Tibial nerve (tissue), 4 donors: ENCODE results near the gene CLIC1.

Experiments
- CTCF ChIP-seq, 5 experiments: fragments of 200-600 bp in 3 of 5; fragments of 450-650 bp in 2 of 5; sonication (generic) in 3 of 5; IDR thresholded peaks; one replicate each; pipeline ENCODE4 v1.5.1; 2016 to 2019; ENCODE audit warnings: antibody characterized with exemption in 5 of 5, mild to moderate bottlenecking in 3 of 5, moderate library complexity in 2 of 5
- EP300 ChIP-seq, 2 donors: sonication (generic); formaldehyde crosslinking; IDR thresholded peaks; one replicate each; pipeline ENCODE4 v1.6.1; 2017; ENCODE audit warnings: antibody characterized with exemption in 2 of 2, mild to moderate bottlenecking in 1 of 2

GRCh38 chr6:31717499-31718222 is 18.7 kb downstream of the CLIC1 start:
- TF ChIP-seq CTCF (IDR thresholded peaks at IDR 0.05) (no peak), EP300 (IDR thresholded peaks at IDR 0.05) (no peak)
